ENCODE measurements around the gene PEAK3.

The PEAK3 gene

DNA sequence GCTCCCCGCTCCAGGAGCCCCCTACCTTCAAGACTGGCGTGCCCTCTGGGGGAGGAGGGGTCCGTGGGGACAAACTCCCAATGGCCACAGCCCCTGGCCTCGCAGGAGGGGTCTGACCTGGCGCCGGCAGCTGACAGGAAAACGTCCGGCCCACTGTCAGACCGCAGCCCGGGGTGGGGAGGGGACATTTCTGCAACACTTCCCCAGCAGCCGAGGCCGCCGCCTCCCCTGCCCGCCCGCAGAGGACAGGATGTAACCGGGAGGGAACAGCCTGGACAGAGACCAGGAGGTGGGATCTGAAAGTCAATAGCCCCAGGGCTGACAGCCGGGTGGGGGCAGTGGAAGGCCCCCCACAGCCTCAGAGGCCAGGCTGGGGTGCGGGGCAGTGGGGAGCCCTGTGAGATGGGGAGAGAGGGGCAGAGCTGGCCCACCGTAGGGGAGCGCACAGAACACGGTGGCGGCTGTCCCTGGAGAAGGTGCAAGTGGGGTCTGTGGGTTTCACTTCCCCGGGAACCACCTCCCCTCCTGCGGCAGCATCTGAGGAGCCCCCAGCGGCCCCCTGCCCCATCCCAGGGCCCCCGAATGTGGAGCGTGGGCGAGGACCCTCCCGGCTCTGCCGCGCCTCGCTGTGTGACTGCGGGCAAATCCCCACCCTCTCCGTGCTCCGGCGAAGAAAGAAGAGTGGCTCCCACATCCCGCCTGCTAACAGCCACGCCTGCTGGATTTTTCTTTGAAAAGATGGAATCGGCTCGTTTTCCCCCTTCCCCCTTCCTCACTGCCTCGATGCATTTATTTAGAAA lies at the start of gene PEAK3:
Gene PEAK3 (minus strand): TSS at position 114 of the 800 bp plus-strand sequence. CDS start 1,244 bp downstream, outside the sequence.
- DNase-seq: peak; percentile 66

- DNase-seq: peak; percentile 62
These were observed 48.8 kb upstream of the PEAK3 start for GRCh38 chr19:2330632-2331284.

- no peak for DNase-seq
These were observed 48.3 kb upstream of the PEAK3 start for GRCh38 chr19:2330255-2330631.

DNA sequence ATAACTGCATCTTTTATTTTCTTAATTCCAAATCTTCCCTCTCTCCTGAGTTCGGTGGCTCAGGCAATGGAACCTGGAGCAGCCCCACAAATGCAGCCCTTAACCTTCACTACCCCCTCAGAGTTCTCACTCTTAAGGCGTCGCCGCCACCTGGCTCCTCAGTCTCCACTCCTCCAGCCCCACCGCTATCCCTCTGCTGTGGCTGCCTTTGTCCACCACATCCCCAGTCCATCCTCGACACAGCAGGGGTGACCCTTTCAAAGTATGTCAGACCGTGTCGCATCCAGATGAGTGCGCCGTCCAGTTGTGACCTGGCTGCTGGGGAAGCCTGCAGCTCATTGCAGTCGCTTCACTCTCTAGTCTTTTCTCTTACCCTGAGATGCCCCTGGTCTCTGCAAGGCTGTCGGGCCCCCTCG lies 47.5 kb upstream of the PEAK3 start:
- DNase-seq: peak; percentile 46

DNA sequence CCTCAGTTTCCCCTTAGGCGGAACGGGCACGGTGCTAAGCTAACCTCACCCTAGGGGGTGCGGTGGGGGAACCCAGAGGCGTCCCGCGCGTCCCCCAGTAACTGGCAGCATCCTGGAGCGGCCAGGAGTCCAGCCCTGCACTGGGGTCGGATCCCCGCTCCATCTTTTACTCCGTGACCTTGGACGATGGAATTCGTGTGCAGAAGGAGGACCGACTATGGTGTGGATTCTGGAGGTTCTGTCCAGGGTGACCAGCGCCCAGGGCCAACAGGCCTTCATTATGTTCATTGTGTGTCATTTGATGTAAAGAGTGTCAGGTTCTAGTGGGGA lies 47.1 kb upstream of the PEAK3 start:
- DNase-seq: no peak

DNA sequence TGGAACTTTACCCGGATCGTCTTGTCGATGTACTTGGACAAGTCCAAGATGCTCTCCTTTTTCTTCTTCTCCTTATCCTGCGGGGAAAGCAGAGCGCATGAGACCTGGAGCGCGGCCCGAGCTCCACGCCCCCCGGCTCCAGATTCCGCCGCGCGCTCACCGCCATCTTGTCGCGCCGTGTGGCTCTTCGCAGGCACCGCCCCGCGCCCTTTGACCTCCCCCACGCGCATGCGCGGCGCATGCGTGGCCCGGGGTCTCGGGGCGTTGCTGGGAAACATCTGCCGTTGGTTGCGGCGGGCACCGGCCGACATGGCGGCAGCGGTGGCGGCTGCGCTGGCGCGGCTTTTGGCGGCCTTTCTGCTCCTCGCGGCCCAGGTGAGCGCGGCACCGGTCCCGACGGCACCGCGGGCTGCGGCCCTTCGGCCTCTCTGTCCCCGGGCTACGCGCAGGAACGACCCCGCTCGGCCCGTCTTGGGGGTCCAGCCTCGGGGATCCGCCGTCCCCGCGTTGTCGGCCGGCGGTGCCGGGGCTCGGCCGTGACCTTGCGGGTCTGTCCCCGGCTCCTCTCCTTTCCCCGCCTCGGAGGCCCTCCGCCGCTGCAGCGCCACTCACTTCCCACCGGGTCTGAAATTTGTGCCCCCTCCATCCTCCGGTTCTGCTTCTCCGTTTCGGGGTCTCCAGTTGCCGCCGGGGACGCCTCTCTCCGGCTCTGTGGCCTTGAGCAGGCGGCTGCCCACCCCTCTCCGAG lies 46.6 kb upstream of the PEAK3 start, which contains the start of the genes LSM7 and SPPL2B:
Gene LSM7 (minus strand): TSS at position 186 of the 748 bp plus-strand sequence. CDS start 20 bp downstream, at position 166.
Gene SPPL2B (plus strand): TSS at position 284 of the 748 bp plus-strand sequence. CDS start 26 bp downstream, at position 310.
- DNase-seq: peak; percentile 95

DNA sequence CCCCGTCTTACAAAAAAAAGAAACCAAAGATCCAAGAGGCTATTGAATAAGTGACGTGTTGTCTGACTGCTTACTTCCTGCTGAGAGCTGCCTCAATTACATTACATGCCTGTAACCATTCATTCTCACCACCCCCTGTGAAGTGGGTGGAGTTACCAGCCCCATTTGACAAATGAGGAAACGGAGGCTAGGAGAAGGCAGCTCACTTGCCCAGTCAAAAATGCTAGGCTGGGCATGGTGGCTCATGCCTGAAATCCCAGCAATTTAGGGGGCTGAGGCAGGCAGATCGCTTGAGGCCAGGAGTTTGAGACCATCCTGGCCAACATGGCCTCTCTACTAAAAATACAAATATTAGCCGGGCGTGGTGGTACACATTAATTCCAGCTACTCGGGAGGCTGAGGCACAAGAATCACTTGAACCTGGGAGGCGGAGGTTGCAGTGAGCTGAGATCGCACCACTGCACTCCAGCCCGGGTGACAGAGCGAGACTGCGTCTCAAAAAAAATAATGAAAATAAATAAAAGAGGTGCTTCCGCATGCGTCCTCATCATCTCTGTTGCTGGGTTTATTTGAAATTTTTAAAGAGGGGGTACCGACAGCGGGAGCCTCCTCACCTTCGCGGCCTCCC lies 45.9 kb upstream of the PEAK3 start:
- DNase-seq: peak; percentile 82

DNA sequence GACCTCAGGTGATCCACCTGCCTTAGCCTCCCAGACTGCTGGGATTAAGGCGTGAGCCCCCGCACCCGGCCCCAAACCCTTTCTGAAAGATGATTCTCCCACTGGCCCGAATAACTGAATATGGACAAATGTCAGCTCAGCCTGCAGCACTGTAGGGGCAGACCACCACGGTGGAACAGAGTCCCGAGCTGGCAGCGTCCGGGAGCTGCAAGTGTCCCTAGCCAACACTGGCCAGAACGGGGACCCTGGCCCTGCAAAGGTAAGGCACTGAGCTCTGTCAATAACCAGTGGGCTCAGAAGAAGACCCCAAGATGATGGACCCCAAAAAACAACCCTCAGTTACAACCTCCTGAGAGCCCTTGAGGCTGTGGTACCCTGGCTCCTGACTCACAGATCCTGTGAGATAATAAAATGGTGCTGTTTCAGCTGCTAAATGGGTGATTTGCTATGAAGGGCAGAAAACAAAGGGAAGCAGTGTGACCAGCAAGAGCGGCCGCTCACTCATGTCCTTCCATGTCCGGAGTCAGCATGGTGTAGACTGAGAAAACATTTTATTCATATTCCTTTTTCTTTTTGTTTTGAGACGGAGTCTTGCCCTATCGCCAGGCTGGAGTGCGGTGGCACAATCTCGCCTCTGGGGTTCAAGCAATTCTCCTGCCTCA lies 44.9 kb upstream of the PEAK3 start:
- DNase-seq: no peak

GRCh38 chr19:2325281-2326046 lies 43.5 kb upstream of the PEAK3 start:
- no peak for DNase-seq

DNA sequence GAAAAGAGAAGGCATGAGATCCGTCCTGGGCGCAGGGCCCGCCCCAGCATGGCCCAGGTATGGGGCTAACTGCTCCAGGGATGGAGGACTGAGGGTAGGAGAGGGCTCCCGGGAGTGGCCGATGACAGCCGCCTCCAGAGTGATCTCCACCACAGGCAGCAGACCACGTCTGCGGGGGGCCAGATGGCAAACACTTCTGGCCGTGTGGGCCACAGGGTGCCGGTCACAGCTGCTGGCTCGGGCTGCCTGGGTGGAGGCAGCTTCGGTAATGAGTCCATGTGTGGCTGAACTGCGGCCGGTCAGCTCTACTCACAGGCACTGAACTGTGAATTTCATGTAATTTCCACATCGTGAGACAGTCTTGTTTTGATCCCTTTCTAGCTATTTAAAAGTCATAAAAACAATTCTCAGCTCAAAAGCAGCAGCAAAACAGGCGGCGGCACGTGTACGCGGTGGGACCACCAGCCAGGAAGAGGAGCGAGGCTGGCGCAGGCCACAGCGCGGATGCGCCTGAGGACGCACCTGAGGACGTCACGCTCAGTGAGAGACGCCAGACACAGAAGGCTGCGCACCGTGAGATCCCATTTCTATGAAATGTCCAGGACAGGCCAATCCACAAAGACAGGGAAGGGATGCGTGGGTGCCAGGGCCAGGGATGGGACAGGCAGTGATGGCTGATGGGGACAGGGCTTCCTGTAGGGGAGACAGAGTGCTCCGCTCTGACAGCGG lies 42.4 kb upstream of the PEAK3 start:
- DNase-seq: peak; percentile 33

- no peak for DNase-seq
These were observed 41.7 kb upstream of the PEAK3 start for GRCh38 chr19:2323707-2324106.

DNA sequence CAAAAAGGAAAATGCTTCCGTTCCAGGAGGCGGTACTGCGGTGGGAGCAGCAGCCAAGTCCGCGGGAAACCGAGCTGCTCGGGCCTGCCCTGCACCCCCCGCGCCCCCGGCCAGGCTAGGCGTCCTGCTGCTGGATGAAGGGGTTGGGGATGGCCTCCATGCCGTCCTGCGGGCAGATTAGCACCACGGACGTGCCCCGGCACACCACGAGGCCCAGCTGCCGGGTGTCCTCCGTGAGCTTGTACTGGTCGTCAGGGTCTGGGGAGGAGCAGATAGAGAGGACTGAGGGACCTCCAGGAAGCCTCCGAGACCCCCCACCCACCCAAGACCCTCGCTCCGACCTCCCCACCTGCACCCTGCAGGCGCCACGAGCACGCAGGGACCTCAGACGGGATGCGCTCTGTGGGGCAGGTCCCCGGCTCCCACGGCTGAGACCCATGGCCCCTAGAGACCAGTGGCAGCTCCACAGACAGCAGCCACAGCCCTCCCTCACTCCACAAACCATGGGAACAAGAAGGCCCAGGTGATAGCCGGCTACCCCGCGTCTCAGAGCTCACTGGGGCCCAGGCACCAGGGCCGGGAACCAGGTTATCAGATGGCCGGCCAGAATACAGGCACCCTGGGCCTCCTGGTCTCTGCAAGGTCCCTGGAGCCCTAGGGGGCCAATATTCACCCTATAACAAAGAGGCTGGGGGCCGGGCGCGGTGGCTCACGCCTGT lies 39.7 kb upstream of the PEAK3 start:
- no peak for DNase-seq

- DNase-seq: no peak
These were observed 39.0 kb upstream of the PEAK3 start for GRCh38 chr19:2320939-2321338.

DNA sequence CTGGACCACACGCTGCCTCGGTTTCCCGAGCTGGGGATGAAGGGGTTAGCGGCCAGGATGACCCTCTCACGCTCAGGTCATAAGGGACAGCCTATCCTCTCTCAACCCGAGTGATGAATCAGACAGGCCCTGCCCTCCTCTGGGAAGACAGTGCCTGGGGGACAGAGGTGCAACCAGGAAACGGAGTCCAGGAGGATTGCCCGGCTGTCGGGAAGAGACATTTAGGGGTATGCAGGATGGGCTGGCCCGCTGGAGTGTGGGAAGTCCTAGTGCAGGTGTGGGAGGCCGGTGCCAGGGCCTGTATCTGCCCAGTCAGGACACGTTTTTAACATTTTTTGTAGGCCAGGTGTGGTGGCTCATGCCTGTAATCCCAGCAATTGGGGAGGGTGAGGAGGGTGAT lies 38.1 kb upstream of the PEAK3 start:
- DNase-seq: no peak

DNA sequence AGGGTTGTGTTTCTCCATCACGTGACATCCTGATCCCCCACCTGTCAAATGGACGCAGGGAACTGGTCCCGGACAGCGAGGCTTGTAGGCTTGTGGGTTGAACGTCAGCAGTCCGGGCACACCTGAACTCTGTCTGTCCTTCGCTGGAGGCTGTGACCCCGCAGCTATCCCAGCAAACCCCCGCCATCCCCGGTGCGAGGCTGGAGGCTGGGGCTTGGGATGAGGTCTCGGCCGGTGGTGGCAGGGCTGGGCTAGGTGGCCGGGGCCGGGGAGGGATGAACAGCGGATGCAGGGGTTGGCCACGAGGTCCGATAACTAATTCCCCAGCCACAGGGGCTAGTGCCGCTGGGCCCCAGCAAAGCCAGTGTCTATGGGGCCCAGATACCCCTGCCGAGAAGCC lies 37.6 kb upstream of the PEAK3 start:
- no peak for DNase-seq

GRCh38 chr19:2318923-2319322 lies 36.9 kb upstream of the PEAK3 start:
- DNase-seq: no peak

- no peak for DNase-seq
These were observed 35.8 kb upstream of the PEAK3 start for GRCh38 chr19:2317756-2318155.

DNA sequence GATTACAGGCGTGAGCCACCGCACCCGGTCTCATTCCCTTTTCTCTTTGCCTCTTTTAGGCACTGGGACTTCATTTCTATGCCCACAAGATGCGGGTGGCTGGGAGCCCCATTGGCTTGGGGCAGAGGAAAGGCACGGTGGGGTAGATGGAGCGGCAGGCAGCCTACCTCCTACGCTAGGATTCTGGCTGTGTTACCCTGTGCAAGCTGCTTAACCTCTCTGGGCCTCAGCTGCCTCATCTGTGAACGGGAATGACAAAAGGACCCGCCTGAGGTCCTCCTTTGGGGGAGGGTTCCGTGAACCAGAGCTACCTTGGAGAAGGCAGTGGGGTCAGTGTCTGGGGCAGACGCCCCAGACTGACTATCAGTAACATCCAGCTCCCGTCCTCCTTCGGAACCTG lies 35.3 kb upstream of the PEAK3 start:
- no peak for DNase-seq

DNA sequence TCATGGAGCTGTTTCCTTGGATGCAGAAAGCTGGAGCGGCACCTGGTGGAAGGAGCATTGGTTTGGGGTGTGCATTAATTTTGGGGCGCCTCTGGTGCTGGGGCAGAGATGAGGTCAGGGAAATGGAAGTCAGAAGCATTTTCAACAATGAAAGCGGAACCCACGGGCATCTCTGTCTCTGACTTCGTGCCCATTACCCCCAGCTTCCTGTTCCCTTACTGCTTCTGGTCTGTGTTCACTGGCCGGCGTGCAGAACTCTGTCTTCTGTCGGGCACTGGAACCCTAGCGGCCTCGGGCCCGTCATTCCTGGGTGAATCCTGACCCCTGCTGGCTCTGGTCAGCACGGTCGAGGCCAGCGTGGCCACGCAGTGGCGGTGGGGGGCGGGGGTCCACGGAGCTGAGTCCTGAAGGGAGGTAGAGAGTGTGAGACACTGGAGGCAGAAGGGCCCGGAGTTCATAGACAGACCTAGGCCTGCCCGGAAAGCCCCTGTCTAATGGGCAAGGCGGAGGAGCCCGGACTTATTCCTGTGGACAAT lies 33.9 kb upstream of the PEAK3 start:
- peak; percentile 28 for DNase-seq
